Coronary artery (tissue), 2 donors: ENCODE results near the gene RAPGEF5.
A peak's percentile ranks its signal among the peaks of the same experiment; 100 is the strongest.

Experiments
- DNase-seq: peaks from one replicate; pipeline ENCODE4 v3.0.0-alpha.2; 2017; ENCODE audit warnings: low spot score
- H3K27ac ChIP-seq, 2 donors: fragments of 200-600 bp; sonication (generic); one replicate each; pipeline ENCODE4 v1.5.1; 2016 to 2019
- H3K4me3 ChIP-seq: fragments of 200-600 bp; sonication (generic); 2 replicates; pipeline ENCODE4 v1.5.1; 2016; ENCODE audit warnings: mild to moderate bottlenecking, moderate library complexity
- CTCF ChIP-seq: fragments of 200-600 bp; sonication (generic); IDR thresholded peaks from one replicate; pipeline ENCODE4 v1.5.1; 2019; ENCODE audit warnings: antibody characterized with exemption

RAPGEF5 gene

GRCh38 chr7:22196429-22196828 lies 160.5 kb downstream of the RAPGEF5 start:
- DNase-seq = no peak
- Histone ChIP-seq H3K27ac (no peak overlapping the region), H3K4me3 (no peak overlapping the region)
- no peak for TF ChIP-seq CTCF

GRCh38 chr7:22195397-22196172 lies 161.4 kb downstream of the RAPGEF5 start:
- H3K27ac ChIP-seq = no peak overlapping the region
- no peak for DNase-seq
- H3K4me3 ChIP-seq = no peak overlapping the region
- no peak for TF ChIP-seq CTCF

GRCh38 chr7:22194658-22195273 lies 162.2 kb downstream of the RAPGEF5 start:
- no peak overlapping the region for H3K27ac ChIP-seq
- no peak for TF ChIP-seq CTCF
- H3K4me3 ChIP-seq = peak overlapping the region; percentile 15
- no peak for DNase-seq

- no peak for TF ChIP-seq CTCF
- Histone ChIP-seq H3K27ac (peak overlapping the region; percentile 52 to 59), H3K4me3 (peak overlapping the region; percentile 64)
- no peak for DNase-seq
Observed at GRCh38 chr7:22193450-22193983, 163.4 kb downstream of the RAPGEF5 start.

- peak overlapping the region; percentile 64 for H3K4me3 ChIP-seq
- TF ChIP-seq CTCF = no peak
- peak overlapping the region; percentile 52 to 59 for H3K27ac ChIP-seq
Observed at GRCh38 chr7:22192801-22193200, 164.2 kb downstream of the RAPGEF5 start.

GRCh38 chr7:22190736-22191135 lies 166.2 kb downstream of the RAPGEF5 start:
- TF ChIP-seq CTCF = no peak
- Histone ChIP-seq H3K27ac (no peak overlapping the region), H3K4me3 (no peak overlapping the region)
- no peak for DNase-seq

More at GRCh38 chr7:22192801-22193200, 164.2 kb downstream of the RAPGEF5 start:
- DNase-seq = no peak
